Upper lobe of left lung (tissue), 6 donors: Measurements from ENCODE around the gene PID1. TPM values are rescaled to one million over a fixed set of nuclear protein-coding genes. Genes with fewer than 3 reads are reported as not detected.
A peak's percentile ranks its signal among the peaks of the same experiment; 100 is the strongest.

Experiments used
- ATAC-seq, 2 donors: fragments of 200-7000 bp; cut with Tn5 transposase; one replicate each; pipeline ENCODE4 v1.9.1; 2022; ENCODE audit warnings: mild to moderate bottlenecking in 2 of 2, moderate library complexity in 2 of 2; ENCODE audit not compliant: low FRiP score in 2 of 2
- DNase-seq, 2 donors: peaks; one replicate each; pipeline ENCODE4 v3.0.0-alpha.2; 2019 to 2020
- H3K27ac ChIP-seq, 4 donors: fragments of 200-600 bp; sonication (generic); one replicate each; pipeline ENCODE4 v1.5.1; 2016 to 2019
- H3K27me3 ChIP-seq, 4 donors: fragments of 200-600 bp; sonication (generic); one replicate each; pipeline ENCODE4 v1.5.1; 2017 to 2019
- H3K36me3 ChIP-seq, 4 donors: fragments of 200-600 bp; sonication (generic); one replicate each; pipeline ENCODE4 v1.5.1; 2016 to 2019
- H3K4me1 ChIP-seq, 4 donors: fragments of 200-600 bp; sonication (generic); one replicate each; pipeline ENCODE4 v1.5.1; 2018 to 2019
- H3K4me3 ChIP-seq, 4 donors: fragments of 200-600 bp; sonication (generic); one replicate each; pipeline ENCODE4 v1.5.1; 2017 to 2019; ENCODE audit warnings: mild to moderate bottlenecking in 2 of 4, moderate library complexity in 1 of 4
- H3K9me3 ChIP-seq, 4 donors: fragments of 200-600 bp; sonication (generic); one replicate each; pipeline ENCODE4 v1.5.1; 2018 to 2019
- CTCF ChIP-seq, 6 experiments: fragments of 450-650 bp in 4 of 6; fragments of 200-600 bp in 2 of 6; sonication (generic) in 2 of 6; IDR thresholded peaks; one replicate each; pipeline ENCODE4 v1.5.1; 2016 to 2019; ENCODE audit warnings: antibody characterized with exemption in 6 of 6
- EP300 ChIP-seq, 4 donors: sonication (generic); formaldehyde crosslinking; IDR thresholded peaks; one replicate each; pipeline ENCODE4 v1.5.1; 2017; ENCODE audit warnings: antibody characterized with exemption in 4 of 4, control low read depth in 2 of 4
- POLR2A ChIP-seq, 4 donors: fragments of 450-650 bp; IDR thresholded peaks; one replicate each; pipeline ENCODE4 v1.5.1; 2016 to 2017; ENCODE audit warnings: antibody characterized with exemption in 4 of 4, mild to moderate bottlenecking in 2 of 4
- POLR2AphosphoS5 ChIP-seq, 2 donors: sonication (generic); formaldehyde crosslinking; IDR thresholded peaks; one replicate each; pipeline ENCODE4 v1.5.1; 2017; ENCODE audit warnings: antibody characterized with exemption in 2 of 2
- WGBS, 2 donors: methylation state at CpG; one replicate each; pipeline ENCODE4 v1.1.5; 2017 to 2018; 5-methylcytosine and 5-hydroxymethylcytosine counted together
- total RNA-seq, 6 donors: library from RNA; depleted of rRNA in 4 of 6; stranded (reverse); fragments of >200 nt in 4 of 6; gene quantifications; one replicate each; pipeline versions ENCODE4 v1.1.0 to v1.2.1, GENCODE V29; 2016 to 2021
- donor health status: DM: no; HTN: no; CAD: no; lungs with moderate emphysema.
- donor health status: DM: no; HTN: yes; CAD: no; lungs with severe emphysema.

The PID1 gene
- total RNA-seq, 6 donors from 2014 or later: 20.8 to 59.7 (median 39.8) TPM

GRCh38 chr2:229027353-229028105 lies 243.6 kb downstream of the PID1 start:
- no peak overlapping the region for H3K27ac ChIP-seq
- DNase-seq (no peak), ATAC-seq (no peak)
- no peaks in the 10 kb centered on the region for H3K4me1 ChIP-seq
- TF ChIP-seq CTCF (IDR thresholded peaks at IDR 0.05) (no peak), EP300 (IDR thresholded peaks at IDR 0.05) (no peak), POLR2AphosphoS5 (IDR thresholded peaks at IDR 0.05) (no peak), POLR2A (IDR thresholded peaks at IDR 0.05) (no peak)
- peaks cover 0 to 12% (median 0%) of the 10 kb centered on the region in 4 donors for H3K36me3 ChIP-seq
- WGBS, 2 donors: 77 to 79% methylated on average over 12 of the region's 12 CpGs
- H3K9me3 ChIP-seq: no peaks in the 10 kb centered on the region
- H3K27me3 ChIP-seq: no peaks in the 10 kb centered on the region
- H3K4me3 ChIP-seq: no peak overlapping the region

- DNase-seq: peak in 1 of 2 donors; percentile 49
- Histone ChIP-seq H3K36me3 (peaks cover 0 to 12% (median 0%) of the 10 kb centered on the region in 4 donors), H3K27ac (no peak overlapping the region), H3K4me1 (no peaks in the 10 kb centered on the region), H3K9me3 (no peaks in the 10 kb centered on the region), H3K4me3 (no peak overlapping the region), H3K27me3 (no peaks in the 10 kb centered on the region)
- 95 to 96% methylated on average over 20 of the region's 20 CpGs for WGBS, 2 donors
- TF ChIP-seq EP300 (IDR thresholded peaks at IDR 0.05) (no peak), POLR2AphosphoS5 (IDR thresholded peaks at IDR 0.05) (no peak), POLR2A (IDR thresholded peaks at IDR 0.05) (no peak), CTCF (IDR thresholded peaks at IDR 0.05) (no peak)
- ATAC-seq: no peak
These were observed 245.4 kb downstream of the PID1 start for GRCh38 chr2:229025653-229026052.

GRCh38 chr2:229022652-229023051 lies 248.4 kb downstream of the PID1 start:
- no peak for ATAC-seq
- Histone ChIP-seq H3K9me3 (no peaks in the 10 kb centered on the region), H3K27me3 (no peaks in the 10 kb centered on the region), H3K4me1 (no peaks in the 10 kb centered on the region), H3K36me3 (peaks cover 0 to 12% (median 0%) of the 10 kb centered on the region in 4 donors), H3K27ac (no peak overlapping the region), H3K4me3 (no peak overlapping the region)
- 71 to 73% methylated on average over 1 of the region's 1 CpG for WGBS, 2 donors
- TF ChIP-seq POLR2A (IDR thresholded peaks at IDR 0.05) (no peak), CTCF (IDR thresholded peaks at IDR 0.05) (no peak)
- DNase-seq: no peak

- WGBS, 2 donors: 80 to 82% methylated on average over 5 of the region's 5 CpGs
- ATAC-seq (no peak), DNase-seq (no peak)
- no peaks in the 10 kb centered on the region for H3K9me3 ChIP-seq
- TF ChIP-seq POLR2A (IDR thresholded peaks at IDR 0.05): no peak
- TF ChIP-seq CTCF (IDR thresholded peaks at IDR 0.05): no peak
- TF ChIP-seq EP300 (IDR thresholded peaks at IDR 0.05): no peak
- no peak for TF ChIP-seq POLR2AphosphoS5 (IDR thresholded peaks at IDR 0.05)
- H3K27me3 ChIP-seq: no peaks in the 10 kb centered on the region
- no peak overlapping the region for H3K27ac ChIP-seq
- H3K36me3 ChIP-seq: peaks cover 0 to 12% (median 0%) of the 10 kb centered on the region in 4 donors
- H3K4me3 ChIP-seq: no peak overlapping the region
- H3K4me1 ChIP-seq: no peaks in the 10 kb centered on the region
These were observed 249.0 kb downstream of the PID1 start for GRCh38 chr2:229022071-229022470.

GRCh38 chr2:229009816-229010215 lies 261.3 kb downstream of the PID1 start:
- no peaks in the 10 kb centered on the region for H3K36me3 ChIP-seq
- no peak for DNase-seq
- no peak for ATAC-seq
- no peaks in the 10 kb centered on the region for H3K4me1 ChIP-seq
- no peaks in the 10 kb centered on the region for H3K9me3 ChIP-seq
- no peaks in the 10 kb centered on the region for H3K27me3 ChIP-seq
- TF ChIP-seq POLR2A (IDR thresholded peaks at IDR 0.05) (no peak), CTCF (IDR thresholded peaks at IDR 0.05) (no peak), EP300 (IDR thresholded peaks at IDR 0.05) (no peak), POLR2AphosphoS5 (IDR thresholded peaks at IDR 0.05) (no peak)
- no peak overlapping the region for H3K4me3 ChIP-seq
- WGBS, 2 donors: 63 to 68% methylated on average over 1 of the region's 1 CpG
- H3K27ac ChIP-seq: no peak overlapping the region
